GM21723 (cell line): Measurements from ENCODE around the gene SHKBP1.

Experiments used
- ATAC-seq: cut with Tn5 transposase; IDR thresholded peaks from one replicate; pipeline ENCODE4 v1.9.1; 2021; ENCODE audit warnings: mild to moderate bottlenecking, moderate library complexity; ENCODE audit not compliant: unreplicated experiment

SHKBP1 gene

GRCh38 chr19:40599331-40599901 lies 22.7 kb downstream of the SHKBP1 start:
- no peak for ATAC-seq

GRCh38 chr19:40599902-40600569 lies 23.4 kb downstream of the SHKBP1 start:
- no peak for ATAC-seq

DNA sequence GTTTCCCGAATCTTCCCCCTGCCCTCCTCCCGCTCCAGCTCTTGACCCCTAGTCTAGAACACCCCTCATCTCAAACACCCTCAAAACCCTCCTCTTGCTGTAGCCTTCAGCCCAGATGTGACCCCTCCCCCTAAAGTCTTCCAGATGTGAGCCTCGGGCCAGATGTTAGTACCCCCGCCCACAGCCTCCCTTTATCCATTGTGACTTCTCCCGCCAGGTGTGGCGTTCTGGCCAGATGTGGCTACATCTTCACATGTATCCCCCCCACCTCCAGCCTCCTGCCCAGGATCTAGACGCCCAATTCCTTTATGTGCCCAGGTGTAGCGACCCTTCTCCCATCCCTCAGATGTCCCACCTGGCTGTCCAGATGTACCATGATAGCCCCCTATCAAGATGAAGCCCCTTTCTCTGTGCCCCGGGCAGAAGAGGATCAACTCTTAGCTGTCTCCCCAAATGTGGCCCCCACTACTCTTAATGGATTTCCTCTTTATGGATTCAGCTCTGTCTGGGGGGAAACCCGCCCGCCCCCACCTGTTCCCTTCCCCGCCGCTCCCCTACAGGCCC lies 24.0 kb downstream of the SHKBP1 start:
- no peak for ATAC-seq

DNA sequence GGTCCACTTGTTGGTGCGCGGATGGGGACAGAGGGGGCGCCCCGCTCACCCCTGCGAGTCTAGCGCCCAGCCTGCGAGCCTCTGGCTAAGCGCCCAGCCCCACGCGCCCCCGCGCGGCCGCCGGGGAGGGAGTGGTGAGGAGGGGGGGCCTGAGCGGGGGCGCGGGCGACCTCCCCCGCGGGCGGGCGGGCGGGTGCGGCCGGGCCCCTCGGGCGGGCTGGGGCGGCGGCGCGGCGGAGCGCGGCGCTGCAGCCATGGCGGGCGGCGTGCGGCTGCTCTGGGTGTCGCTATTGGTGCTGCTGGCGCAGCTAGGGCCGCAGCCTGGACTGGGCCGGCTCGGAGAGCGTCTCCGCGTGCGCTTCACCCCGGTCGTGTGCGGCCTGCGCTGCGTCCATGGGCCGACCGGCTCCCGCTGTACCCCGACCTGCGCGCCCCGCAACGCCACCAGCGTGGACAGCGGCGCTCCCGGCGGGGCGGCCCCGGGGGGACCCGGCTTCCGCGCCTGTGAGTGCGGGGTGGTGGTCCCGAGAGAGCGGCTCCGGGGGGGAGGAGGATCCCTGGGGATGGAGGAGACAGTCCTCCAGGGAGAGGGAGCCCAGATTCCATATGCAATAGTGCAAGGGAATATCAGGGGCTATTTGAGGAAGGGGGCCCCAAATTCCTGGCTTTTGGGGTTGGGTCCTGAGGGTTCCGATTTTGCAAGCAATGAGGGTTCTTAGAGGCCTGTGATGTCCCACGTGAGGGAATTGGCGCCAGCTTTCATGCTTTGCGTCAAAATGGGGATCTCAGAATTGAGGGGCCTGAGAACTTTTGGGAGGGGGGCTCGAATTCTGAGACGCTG lies 24.7 kb downstream of the SHKBP1 start, which contains the start of gene LTBP4:
Gene LTBP4, plus strand, starts transcription at position 236 of the 841 bp plus-strand sequence. Its CDS starts 19 bp downstream, at position 255.
- ATAC-seq: no peak

DNA sequence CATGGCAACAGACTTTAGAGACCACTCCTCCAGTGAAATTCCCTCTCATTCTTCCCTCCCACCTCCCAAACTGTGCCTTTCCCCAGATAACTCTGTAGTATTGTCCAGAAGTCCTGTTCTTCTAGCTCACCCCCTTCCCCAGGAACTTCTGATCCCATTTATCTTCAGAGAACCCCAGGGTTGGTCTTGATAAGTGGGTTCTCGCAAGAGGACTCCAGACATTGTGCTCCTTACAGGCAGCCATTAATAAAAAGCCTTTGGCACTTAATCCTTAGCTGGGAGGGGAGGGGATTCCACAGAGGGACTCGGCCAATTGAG lies 26.4 kb downstream of the SHKBP1 start:
- no peak for ATAC-seq

DNA sequence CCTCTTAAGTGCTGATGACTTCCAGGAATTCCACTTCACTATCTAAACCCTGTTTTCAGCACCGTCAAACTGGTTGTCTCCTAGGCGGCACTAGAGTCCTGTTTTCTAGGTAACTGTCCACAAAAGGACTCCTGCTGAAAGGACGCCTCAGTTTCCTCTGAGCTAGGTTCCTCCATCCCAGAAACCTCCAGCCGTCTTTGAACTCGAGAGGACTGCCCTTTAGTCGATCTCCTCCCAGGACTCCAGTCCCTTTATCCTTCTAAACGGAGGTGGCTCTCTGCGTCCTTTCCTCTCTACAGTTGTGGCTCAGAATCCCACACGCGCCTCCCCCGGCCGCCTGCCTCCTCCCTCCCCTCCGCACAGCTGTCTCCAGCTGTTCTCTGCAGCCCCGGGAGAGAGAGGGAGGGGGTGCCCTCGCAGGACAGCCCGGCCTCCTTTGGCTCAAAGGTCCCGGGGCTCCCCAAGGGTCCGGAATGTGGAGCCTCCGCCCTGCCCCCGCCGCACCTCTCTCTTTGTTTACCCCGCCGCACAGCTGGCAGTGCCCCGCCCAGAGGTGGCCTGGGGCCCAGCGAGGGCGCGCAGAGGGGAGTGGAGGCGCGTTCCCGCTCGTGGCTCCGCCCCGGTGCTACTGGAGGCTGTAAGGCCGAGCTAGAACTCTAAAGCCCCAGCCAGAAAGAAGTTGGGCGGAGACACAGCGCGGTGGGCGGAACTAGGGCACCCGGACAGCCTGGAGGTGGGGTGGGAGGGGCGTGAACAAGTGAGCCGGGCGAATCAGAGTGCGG lies 26.9 kb downstream of the SHKBP1 start:
- ATAC-seq: peak; percentile 67

GRCh38 chr19:40604171-40604646 lies 27.5 kb downstream of the SHKBP1 start:
- ATAC-seq: no peak

GRCh38 chr19:40604647-40605215 lies 28.1 kb downstream of the SHKBP1 start:
- ATAC-seq: no peak

GRCh38 chr19:40605216-40605971 lies 28.7 kb downstream of the SHKBP1 start:
- ATAC-seq: peak; percentile 27

DNA sequence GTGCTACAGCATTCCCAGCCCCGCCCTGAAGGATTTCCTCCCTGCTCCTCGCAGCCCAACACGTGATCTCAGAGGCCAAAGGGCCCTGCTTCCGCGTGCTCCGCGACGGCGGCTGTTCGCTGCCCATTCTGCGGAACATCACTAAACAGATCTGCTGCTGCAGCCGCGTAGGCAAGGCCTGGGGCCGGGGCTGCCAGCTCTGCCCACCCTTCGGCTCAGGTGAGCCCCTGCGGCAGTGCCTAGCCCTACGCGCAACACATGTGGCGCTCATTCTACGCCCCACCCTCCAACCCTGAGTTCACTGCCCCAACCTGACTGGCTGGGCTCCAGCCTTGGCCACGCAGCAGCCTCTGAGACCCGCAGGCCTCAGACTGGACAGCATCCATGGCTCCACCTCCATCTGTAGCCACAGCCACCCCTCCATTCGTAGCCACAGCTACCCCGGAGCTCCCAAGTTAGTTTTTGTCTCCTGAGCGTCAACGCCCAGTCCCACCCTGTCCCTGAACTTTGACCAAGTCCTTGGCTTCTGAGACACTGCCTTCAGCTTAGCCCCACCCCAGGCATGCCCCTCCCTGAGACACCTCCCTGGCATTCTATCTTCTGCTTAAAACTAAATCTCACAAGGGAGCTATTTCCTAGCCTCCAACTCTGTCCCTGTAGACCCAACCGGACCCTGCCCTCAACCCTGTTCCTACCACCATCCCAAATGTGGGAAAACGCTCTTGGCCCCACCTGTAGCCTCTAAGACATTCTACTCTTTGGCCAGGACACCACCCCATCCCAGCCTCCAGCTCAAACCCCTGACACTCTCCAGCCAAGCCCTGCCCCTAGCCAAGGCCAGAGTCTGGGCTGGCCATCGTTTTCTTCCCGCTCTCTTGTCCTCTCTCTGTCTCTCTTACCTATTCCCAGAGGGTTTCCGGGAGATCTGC lies 30.9 kb downstream of the SHKBP1 start:
- ATAC-seq: no peak

- ATAC-seq: no peak
Observed at GRCh38 chr19:40608240-40608621, 31.6 kb downstream of the SHKBP1 start.

DNA sequence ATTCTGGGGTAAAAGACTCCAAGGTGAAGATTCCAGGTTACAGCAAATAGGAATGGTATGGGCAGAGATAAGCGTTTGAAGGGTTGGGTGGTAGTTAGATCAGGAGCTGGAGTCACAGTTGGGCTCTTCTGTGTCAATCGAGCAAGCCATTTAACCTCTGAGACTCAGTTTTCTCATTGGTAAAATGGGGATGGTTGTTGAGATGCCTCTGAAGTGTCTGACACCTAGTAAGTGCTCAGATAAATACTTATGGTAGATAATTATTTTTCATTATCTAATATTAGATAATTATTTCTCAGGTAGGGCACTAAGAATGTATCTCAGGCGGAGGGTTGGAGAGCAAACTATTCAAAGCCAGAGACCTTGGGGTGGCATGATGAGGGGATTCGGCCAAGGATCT lies 32.3 kb downstream of the SHKBP1 start:
- ATAC-seq: no peak

DNA sequence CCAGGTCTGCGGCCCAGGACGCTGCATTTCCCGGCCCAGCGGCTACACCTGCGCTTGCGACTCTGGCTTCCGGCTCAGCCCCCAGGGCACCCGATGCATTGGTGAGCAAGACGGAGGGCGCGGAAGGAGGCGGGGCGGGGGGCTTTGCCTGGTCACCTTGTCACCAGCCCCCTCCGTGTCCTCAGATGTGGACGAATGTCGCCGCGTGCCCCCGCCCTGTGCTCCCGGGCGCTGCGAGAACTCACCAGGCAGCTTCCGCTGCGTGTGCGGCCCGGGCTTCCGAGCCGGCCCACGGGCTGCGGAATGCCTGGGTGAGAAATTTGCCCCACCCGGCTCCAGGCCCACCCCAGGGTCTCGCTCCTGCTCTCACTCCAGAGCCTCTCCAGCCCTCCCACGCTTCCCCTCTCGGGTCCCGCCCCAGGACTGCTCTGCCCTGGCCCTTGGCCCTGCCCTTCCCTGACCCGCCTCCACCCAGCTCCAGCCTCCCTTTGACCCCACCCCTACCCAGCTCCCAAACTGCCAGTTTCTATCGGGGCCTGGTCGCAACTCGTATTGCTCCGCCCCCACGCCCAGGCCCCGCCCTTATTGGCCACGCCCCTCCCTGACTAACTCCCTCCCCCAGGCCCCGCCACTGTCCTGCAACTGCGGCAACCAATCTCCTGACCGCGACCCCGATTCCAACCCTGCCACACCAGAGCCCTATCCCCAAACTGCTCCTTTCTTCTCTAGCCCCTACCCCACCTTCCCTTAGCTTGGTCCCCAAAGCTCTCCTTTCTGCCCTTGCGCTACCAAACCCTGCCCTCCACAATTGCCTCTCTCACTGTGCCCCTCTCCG lies 33.1 kb downstream of the SHKBP1 start:
- ATAC-seq: peak; percentile 41

GRCh38 chr19:40610396-40611064 lies 33.9 kb downstream of the SHKBP1 start:
- no peak for ATAC-seq

DNA sequence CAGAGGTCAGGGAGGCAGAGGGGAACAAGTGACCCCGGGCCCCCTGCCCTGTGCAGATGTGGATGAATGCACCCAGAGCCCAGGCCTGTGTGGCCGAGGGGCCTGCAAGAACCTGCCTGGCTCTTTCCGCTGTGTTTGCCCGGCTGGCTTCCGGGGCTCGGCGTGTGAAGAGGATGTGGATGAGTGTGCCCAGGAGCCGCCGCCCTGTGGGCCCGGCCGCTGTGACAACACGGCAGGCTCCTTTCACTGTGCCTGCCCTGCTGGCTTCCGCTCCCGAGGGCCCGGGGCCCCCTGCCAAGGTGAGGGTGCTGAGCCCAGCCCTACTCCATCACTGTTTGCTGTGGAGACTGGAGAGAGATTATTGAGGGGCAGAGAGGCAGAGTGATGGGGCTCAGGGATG lies 34.4 kb downstream of the SHKBP1 start:
- ATAC-seq: no peak

- no peak for ATAC-seq
Observed at GRCh38 chr19:40611900-40612698, 35.4 kb downstream of the SHKBP1 start.
